NCI-H2196 (cell line): ENCODE results near the gene SMAD2.

Source experiments
- DNase-seq: peaks from one replicate; lab custom pipeline; 2025; ENCODE audit not compliant: unreplicated experiment; lab: John Stamatoyannopoulos, UW

SMAD2 gene

GRCh38 chr18:47898055-47898454 is 32.4 kb downstream of the SMAD2 start:
- peak; percentile 8 for DNase-seq

DNA sequence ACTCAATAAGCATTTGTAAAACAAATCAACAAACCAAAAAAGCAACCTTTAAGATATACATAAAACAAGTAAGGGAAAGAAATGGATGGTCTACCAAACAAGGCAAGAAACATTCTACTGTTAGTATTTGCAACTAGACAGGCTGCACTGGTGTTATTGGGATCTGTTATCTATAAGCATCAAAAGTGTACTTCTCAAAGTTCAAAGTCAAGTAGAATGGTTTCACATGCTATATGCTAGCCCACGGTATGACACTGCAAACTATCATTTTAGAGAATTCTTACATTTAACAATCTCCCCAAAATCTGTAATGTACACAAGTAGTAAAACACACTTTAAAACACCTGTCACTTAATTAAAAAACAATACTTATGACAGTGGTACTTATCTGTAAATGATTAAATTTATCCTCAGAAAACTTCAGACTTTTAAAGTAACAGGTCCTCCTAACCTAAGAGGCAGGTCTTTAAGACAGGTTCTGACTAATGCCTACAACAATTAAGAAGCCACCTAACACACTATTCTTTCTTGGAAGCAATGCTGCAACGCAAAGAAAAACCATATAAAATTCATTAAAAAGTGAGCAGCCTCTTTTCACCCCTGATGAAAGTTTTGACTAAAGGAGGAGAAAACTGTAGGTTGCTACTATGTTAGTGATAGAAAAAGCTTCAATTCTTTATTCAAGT is 34.8 kb downstream of the SMAD2 start:
- DNase-seq: no peak

DNA sequence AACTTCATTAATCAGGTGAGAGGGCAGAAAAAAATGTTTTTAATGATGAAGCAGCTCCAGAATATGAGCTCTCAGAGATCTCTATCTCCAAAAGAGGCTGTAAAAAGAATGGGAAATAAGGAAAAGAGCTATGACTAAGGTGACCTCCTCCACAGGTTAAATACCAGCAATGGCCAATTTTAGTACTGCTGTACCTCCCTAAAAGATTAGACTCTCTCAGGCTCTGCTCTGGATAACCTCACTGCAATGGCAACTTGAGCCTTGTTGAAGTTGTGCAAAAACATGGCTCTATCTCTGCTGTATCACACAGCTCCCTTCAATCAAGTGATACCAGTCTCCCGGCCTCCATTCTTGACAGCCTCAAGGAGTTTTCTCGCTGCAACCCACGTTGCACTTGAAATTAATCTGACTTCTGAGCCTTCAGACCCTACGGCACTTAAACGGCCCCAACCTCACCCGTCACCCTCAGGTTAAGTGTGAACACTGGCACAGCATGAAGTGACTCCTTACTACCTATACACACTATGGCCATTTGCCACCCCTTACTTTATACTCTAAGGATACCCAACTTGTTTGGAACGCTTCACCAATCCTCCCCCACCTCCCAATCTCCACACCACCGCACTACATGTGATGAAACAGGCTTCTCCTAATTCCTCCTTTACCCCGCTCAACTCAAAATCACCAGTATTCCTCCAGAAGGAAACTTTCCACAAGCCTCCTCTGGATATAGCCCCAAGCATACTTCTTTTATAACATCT is 36.3 kb downstream of the SMAD2 start:
- DNase-seq: no peak

- no peak for DNase-seq
These were observed 37.4 kb downstream of the SMAD2 start for GRCh38 chr18:47893047-47893446.

- DNase-seq: no peak
These were observed 42.3 kb downstream of the SMAD2 start for GRCh38 chr18:47888156-47888555.

GRCh38 chr18:47887227-47887626 is 43.2 kb downstream of the SMAD2 start:
- no peak for DNase-seq

DNA sequence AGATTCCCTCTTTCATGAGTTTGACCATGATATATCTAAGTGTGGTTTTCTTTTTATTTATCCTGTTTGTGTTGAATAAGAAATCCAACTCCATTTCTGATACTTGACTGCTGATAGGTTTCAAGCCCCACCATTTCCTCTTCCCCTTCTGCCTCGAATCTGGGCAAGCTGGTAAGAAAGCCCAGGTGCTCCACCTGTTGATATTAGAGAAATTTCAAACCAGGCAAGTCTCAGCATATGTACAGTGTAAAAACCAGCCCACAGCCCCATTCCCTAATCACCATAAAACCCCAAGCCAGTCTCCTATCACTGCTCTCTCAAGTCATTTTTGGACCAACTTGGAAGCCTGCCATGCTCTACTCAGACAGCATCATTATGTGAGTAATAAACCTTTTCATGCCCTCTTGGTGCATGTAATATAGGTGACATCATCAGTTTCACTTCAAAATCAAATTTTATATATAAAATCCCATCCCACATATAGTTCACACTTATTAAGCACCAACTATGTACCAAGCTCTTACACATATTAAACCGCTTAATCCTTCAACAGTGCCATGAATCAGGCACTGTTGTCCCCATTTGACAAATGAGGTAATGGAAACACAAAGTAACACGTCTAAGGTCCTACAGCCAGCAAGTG is 46.6 kb downstream of the SMAD2 start:
- DNase-seq: peak; percentile 69

GRCh38 chr18:47882641-47883040 is 47.8 kb downstream of the SMAD2 start:
- DNase-seq: no peak

DNA sequence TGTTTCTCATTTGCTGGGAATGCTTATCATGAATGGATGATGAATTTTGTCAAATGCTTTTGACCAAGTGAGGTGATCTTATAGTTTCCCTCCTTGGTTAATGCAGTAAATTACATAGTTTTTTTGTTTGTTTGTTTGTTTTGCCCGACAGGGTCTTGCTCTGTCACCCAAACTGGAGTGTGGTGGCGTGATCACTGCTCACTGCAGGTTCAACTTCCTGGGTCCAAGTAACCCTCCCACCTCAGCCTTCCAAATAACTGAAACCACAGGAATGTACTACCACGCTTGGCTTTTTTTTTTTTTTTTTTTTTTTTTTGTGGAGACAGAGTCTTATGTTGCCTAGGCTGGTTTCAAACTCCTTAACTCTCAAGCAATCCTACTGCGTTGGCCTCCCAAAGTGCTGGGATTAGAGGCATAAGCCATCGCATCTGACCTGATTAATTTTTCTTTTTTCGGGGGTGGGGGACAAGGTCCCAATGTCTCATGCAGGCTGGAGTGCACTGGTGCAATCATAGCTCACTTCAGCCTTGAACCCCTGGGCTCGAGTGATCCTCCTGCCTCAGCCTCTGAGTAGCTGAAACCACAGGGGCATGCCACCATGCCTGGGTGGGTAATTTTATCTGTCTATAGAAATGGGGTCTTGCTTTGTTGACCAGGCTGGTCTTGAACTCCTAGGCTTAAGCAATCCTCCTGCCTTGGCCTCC is 48.6 kb downstream of the SMAD2 start:
- DNase-seq: no peak

GRCh38 chr18:47881042-47881441 is 49.4 kb downstream of the SMAD2 start:
- no peak for DNase-seq

DNA sequence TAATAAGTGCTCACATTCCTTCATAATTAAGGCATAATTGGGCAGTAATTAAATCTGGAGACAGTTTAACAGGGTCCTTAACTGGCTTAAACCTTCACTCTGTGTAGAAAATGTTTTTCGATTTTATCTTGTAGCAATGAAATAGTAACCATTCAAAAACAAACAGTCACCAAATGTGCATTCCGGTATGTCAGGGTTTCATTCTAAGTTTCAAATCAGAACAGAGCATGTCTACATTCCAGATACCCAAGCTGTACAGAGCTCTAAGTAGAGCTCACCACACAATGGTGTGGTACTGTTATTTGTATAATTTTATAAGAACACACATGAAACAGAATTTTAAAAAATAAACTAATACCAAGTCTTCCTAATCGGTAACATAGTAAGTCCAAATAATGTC is 52.6 kb downstream of the SMAD2 start:
- DNase-seq: no peak

DNA sequence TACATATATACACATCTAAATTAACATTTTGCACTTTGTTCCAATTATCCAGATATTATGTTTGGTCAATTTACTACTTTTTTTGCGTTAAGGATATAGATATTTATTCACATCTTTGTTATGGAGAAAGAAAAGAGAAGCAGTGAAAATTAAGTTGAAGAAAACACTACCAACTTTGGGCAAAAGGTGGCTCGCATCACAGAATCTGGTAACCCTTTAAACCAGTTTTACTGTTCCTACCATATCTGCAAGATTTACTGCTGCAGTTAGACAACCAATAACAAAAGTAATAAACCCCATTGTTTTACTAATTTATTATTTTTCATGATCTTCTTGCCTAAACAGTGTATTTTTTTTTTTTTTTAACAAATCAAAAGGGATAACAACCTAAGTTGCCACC is 53.6 kb downstream of the SMAD2 start:
- DNase-seq: no peak

DNA sequence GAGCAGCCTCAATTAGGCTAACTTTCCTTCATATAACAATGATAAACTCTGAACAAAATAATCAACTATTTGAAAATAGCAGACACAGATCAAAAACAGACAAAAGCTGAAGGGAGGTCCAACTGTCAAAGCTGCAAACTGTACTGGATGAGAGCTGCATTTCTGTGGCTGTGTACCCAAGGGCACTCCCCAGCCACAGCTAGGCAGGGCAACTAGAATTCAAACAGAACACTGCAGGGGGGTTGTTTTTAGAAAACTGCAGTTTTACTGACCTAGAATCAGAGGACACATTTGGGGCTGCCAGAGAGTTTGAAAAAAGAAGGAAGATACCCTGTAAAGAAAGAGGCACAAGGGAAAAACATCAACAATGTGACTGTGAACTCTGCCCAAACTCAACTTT is 56.8 kb downstream of the SMAD2 start:
- no peak for DNase-seq

DNA sequence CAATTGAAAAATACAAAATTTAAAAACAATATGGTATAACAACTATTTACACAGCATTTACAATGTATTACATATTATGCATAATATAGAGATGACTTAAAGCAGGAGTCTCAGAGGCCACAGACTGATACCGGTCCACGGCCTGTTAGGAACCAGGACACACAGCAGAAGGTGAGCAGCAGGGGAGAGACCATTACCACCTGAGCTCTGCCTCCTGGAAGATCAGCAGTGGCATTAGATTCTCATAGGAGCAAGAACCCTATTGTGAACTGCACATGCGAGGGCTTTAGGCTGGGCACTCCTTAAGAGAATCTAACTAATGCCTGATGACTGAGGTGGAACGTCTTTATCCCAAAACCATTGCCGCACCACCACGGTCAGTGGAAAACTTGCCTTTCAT is 58.0 kb downstream of the SMAD2 start:
- DNase-seq: no peak

DNA sequence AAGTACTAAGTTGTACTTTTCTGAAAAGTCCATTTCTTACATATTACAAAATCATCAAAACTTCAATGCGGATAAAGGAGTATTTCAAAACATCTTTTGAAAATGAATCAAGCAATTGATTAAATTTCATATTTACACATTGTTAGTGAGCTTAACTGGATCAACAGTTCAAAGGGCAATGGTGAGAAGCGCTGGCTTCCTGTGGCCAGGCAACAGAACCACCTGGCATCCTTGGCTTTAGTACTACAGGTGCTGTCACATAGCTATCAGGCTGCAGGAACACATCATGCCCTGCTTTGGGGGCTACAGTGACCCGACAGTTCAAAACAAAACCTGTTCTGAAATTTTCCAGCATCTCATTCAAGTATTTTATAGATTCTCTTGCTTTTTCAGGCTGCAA is 59.2 kb downstream of the SMAD2 start:
- no peak for DNase-seq

DNA sequence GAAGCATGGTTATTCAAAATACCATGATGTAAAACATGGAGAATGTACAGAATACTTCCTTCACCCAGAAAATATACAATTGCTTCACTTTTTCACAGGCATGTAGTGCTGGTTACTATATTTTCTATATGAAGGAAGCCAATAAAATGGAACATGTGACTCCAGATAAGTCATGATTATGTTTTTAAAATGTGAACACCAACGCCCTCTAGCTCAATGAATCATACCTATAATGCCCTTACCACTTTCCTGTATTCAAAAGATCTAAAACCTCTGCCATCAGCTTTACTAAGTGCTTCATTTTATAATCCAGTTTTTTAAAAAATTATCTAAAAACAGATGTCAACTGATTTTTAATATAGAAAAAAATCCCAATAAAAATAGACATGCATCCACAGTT is 59.9 kb downstream of the SMAD2 start:
- DNase-seq: no peak

GRCh38 chr18:47868744-47869143 is 61.7 kb downstream of the SMAD2 start:
- DNase-seq: no peak

GRCh38 chr18:47865183-47865582 is 65.3 kb downstream of the SMAD2 start:
- DNase-seq: no peak

GRCh38 chr18:47863041-47863440 is 67.4 kb downstream of the SMAD2 start:
- DNase-seq: no peak

DNA sequence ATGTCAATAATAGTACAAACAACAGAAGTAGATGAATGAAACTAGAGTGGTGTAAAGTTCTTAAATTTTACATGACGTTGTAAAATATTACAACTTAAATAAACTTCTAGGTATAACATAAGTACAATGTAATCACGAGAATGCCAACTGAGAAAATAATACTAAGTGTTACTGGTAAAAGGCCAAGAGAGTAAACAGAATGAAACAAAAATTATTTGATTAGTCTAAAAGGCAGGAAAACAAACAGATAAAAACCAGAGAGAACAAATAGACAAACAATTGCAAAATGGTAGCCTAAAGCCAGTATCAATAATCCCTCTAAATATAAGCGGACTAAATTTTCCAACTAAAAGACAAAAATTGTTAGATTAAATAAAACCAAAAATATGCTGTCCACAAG is 71.9 kb downstream of the SMAD2 start:
- DNase-seq: no peak

DNA sequence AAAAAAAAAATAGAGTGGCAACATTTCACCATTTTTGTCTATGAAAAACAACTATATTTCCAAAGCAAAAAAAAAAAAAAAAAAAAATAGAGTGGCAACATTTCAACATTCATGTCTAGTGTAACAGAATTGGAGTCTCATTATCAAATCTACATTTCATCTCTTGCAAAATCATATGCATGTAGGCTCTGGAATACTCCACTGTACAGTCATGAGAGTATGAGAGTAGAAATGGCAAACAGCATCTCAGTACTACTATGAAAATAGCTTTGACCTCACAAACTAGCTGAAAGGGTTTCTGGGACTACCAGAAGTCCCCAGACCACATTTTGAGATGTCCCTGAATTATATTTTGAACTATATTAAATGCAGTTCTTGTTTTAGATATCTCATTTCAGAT is 82.8 kb downstream of the SMAD2 start:
- no peak for DNase-seq

DNA sequence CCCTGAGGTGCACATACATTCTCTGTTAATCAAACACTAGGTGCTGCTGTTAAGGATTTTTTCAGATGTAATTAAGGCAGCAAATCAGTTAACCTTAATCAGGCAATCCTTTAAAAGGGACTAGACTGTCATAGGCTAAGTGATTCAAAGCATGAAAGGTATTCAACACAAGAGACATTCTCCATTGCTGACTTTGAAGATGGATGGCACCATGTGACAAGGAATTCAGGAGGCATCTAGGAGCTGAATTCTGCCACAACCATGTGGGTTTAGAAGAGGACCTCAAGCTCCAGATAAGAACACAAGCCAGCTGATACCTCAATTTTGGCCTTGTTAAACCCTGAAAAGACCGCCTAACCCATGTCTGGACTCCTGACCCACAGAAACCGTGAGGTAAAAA is 84.0 kb downstream of the SMAD2 start:
- DNase-seq: no peak
